NCI-H187 (cell line): ENCODE data around the gene MPHOSPH10.
"Not testable (repeated sequence)": the region's sequence is repeated elsewhere in the genome, so short reads cannot be mapped to it uniquely, and the experiment has no call there.

Experiments used
- DNase-seq, 2 experiments: peaks; one replicate each; lab custom pipeline; 2025; lab: John Stamatoyannopoulos, UW

MPHOSPH10 gene, protein sequence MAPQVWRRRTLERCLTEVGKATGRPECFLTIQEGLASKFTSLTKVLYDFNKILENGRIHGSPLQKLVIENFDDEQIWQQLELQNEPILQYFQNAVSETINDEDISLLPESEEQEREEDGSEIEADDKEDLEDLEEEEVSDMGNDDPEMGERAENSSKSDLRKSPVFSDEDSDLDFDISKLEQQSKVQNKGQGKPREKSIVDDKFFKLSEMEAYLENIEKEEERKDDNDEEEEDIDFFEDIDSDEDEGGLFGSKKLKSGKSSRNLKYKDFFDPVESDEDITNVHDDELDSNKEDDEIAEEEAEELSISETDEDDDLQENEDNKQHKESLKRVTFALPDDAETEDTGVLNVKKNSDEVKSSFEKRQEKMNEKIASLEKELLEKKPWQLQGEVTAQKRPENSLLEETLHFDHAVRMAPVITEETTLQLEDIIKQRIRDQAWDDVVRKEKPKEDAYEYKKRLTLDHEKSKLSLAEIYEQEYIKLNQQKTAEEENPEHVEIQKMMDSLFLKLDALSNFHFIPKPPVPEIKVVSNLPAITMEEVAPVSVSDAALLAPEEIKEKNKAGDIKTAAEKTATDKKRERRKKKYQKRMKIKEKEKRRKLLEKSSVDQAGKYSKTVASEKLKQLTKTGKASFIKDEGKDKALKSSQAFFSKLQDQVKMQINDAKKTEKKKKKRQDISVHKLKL

DNA sequence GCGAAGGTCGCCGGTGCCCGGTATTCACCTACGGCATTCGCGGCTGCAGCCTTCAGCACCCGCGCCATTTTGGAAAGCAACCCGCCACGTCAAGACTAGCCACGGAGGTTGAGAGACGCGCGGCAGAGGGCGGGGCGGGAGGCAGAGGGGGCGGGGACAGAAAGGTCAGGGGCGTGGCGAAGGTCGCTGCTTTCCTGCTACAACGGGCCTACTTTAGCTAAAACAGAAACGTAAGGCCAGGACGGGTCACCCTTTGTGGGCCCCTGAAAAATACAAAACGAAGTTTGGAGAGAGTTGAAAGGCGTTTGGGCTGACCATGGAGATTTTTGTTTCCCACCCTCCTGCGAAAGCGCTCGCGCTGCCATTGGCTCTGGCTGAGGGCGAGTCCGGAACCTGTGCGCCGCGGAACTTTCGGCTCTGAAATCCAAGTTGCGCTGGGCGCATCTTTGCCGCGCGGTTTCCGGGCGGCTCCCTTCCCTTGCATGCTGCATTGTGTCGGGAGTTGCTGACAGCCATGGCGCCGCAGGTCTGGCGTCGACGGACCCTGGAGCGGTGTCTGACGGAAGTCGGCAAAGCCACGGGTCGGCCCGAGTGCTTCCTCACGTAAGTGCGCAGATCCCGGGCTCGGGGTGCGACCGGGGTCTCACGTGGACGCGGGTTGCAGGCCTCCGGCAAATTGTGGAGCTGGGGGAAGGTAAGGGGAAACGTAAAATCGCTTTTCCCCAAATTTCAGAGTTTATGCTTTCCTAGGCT is at the start of gene MPHOSPH10, which contains the start of gene MCEE:
Gene MPHOSPH10 (plus strand): TSS at position 483 of the 753 bp plus-strand sequence. CDS start 32 bp downstream, at position 515.
Gene MCEE (minus strand): TSS at position 78 of the 753 bp plus-strand sequence. CDS start 10 bp downstream, at position 68.
- peak; percentile 71 to 73 for DNase-seq

DNA sequence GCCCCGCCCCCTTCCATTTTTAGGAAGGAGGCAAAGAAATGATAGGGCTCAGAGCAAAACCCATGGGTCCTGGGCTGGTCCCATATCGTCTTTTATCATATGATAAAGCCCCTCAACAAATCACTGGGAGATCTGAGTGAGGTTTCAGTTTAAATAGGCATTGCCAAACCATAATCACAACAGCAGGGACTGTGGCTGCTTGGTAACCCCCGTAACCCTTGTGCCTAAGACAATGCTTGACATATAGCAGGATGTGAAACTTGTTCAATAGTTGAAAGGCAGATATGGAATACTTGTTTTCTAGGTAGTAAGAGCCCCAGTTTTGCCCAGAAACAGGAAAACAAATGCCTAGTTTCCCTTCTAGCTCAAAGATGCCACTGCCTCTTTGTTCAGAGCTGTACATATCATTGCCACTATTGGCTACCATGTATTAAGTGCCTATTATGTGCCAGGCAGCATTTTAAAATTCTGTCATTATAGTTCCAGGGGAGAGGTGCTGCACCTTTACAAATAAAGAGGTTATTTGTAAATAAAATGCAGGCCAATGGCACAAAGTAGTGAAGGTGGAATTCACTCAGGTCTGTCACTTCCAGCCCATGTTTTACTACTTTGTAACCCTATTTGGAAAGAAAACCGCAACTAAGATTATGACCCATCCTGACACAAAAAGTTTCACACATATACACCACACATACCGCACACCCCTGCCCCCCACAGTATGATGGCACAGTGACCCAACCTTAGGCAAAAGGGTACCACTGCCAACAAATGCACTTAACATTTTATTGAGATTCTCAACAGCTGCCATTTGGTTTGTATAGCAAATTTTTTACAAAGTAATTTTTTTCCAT is 47.8 kb upstream of the MPHOSPH10 start:
- no peak for DNase-seq

DNA sequence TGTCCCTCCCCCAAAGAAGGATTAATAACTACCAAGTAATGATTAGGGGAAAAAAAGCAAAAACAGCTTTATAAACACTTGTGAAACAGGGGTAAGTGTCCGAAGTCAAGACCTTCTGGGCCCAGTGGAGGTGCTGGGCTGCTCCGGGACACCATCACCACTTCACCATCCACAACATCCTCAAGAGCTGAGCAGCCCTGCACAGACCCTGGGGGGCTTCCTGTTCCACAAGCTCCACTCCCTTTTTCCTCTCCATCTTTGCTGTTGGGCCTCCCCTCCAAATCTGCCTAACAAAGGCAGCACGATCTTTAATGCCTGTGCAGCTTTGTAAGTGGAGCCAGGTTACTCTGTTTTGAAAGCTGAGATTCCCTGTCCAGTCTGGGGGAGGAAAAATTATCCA is 47.1 kb upstream of the MPHOSPH10 start:
- not testable (repeated sequence) for DNase-seq

DNA sequence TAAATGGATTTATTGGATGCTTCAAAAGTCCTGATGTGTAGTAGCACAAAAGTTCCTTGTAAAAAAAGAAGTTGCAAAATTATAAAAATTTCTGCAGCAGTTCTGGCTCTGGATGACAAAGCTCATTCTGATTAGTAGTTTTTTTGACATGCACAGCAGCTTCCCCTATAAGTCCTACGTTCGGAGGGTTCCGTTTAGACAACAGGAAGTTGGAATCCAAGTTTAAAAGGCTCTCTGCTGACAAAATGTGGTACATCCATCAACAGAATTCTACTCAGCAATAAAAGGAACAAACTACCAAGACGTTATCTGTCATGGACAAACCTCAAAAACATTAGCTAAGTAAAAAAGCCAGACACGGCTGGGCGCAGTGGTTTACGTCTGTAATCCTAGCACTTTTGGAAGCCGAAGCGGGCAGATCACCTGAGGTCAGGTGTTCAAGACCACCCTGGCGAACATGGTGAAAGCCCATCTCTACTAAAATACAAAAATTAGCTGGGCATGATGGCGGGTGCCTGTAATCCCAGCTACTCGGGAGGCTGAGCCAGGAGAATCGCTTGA is 46.6 kb upstream of the MPHOSPH10 start:
- not testable (repeated sequence) for DNase-seq

DNA sequence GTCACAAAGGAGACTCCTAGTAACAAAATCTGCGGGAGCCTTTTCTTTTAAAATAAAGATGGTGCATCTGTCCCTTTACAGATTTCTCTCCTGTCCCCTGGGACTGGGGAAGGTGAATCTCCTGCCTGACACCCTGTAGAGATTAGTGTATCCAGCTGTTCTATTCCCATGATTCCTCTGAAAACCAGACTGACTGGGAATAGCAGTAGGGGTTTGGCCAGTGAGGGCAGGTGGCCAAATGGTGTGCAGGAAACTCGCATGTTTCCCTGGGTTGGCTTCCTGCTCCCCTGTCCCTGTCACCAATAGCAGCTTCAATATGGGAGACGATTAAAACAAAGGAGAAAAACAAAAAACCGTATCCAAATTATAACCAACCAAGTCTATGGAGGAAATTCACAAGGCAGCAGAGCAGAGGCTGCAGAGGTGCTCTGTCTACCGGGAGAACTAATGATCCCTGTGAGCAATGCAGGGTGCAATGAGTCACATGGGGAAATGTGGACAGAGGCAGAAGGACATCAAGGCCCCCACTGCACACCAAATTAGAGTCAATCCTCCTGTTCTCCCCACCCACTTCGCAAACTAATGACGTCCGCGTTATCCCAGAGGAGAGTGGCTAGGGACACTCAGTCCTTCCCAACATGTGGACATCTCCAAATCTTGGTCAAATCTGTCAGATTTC is 45.0 kb upstream of the MPHOSPH10 start:
- DNase-seq: not testable (repeated sequence)

DNA sequence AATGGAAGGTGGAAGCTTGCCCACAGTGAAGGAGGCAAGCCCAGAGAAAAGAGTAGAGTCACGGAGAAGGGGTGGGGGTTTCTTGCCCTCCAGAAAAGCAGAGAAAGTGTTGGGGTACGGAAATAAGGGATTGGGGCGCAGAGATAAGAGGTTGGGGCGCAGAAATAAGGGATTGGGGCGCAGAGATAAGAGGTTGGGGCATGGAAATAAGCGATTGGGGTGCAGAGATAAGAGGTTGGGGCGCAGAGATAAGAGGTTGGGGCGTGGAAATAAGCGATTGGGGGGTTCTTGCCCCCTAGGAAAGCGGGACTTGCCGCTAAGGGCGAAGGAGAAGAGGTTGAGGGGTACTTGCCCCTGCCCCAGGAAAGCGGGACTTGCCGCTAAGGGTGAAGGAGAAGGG is 41.0 kb upstream of the MPHOSPH10 start:
- not testable (repeated sequence) for DNase-seq

DNA sequence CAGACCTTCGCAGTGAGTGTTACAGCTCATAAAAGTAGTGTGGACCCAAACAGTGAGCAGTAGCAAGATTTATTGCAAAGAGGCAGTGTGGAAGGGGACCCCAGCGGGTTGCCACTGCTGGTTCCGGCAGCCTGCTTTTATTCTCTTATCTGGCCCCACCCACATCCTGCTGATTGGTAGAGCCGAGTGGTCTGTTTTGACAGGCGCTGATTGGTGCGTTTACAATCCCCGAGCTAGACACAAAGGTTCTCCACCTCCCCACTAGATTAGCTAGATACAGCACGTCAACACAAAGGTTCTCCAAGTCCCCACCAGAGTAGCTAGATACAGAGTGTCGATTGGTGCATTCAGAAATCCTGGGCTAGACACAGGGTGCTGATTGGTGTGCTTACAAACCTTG is 38.6 kb upstream of the MPHOSPH10 start:
- not testable (repeated sequence) for DNase-seq

DNA sequence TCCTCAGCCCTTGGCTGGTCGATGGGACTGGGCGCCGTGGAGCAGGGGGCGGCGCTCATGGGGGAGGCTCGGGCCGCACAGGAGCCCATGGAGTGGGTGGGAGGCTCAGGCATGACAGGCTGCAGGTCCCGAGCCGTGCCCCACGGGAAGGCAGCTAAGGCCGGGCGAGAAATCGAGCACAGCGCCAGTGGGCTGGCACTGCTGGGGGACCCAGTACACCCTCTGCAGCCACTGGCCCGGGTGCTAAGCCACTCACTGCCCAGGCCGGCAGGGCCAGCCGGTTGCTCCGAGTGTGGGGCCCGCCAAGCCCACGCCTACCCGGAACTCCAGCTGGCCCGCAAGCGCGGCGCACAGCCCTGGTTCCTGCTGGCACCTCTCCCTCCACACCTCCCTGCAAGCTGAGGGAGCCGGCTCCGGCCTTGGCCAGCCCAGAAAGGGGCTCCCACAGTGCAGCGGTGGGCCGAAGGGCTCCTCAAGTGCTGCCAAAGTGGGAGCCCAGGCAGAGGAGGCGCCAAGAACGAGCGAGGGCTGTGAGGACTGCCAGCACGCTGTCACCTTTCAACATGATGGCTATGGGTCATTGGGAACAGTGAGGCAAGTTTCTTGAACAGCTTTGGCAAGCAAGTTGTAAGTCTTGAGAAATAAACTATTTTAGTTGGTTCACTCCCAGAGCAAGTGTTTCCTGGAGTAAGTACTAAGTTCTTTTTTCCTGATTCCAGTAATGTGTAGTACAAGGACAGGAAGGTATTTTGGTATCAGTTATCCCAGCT is 37.8 kb upstream of the MPHOSPH10 start:
- not testable (repeated sequence) for DNase-seq

DNA sequence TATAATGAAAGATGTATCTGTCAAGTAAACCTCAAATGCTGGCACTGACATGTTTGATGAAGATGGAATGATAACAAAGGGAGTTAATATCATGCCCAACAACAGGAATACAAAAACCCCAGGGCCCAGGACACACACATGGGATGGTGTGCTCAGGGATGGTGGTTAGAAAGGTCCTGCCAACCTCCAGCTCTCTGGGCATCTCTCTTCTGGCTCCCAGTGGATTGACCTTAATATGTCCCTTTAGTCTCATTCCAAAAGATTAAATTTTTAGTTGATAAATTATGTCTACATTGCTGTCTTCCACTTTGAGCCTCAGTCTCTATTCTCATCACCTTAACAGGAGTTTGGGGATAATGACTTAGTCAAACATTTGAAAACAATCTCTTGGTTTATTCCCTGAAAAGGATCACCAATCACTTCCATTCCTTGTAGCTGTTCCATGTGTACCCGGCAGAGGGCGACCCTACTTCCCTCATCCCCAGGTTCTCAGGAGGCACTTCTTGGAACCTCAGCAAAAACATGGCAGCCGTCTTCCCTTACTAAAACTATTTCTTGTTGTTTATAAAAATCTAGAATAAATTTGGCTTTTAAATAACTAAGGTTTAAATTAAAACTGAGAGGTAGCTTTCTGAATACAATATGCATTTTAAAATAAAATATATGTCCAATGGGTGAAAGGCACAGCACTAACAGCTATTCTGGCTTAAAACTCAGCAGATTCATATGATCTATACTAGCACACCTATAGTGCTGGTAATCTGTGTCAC is 30.1 kb upstream of the MPHOSPH10 start:
- DNase-seq: peak in 1 of 2 experiments; percentile 13

DNA sequence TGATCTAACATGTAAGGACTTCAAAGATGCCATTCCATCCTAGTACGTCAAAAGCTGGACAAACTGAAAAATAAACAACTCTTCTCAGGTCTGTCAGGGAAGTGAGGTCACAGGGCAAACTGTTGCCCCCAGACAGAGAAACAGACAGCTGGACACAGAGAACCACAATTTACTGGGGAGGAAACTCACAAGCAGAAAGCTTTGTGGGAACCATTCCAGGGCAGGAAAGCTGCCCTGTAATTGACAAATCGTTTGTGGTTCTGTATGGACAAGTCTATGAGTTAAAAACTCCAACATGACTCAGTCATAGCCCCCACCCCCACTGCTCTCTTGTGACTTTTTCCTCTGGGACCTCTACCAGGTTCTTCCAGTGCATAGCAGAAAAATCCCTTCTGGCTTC is 28.8 kb upstream of the MPHOSPH10 start:
- DNase-seq: no peak

DNA sequence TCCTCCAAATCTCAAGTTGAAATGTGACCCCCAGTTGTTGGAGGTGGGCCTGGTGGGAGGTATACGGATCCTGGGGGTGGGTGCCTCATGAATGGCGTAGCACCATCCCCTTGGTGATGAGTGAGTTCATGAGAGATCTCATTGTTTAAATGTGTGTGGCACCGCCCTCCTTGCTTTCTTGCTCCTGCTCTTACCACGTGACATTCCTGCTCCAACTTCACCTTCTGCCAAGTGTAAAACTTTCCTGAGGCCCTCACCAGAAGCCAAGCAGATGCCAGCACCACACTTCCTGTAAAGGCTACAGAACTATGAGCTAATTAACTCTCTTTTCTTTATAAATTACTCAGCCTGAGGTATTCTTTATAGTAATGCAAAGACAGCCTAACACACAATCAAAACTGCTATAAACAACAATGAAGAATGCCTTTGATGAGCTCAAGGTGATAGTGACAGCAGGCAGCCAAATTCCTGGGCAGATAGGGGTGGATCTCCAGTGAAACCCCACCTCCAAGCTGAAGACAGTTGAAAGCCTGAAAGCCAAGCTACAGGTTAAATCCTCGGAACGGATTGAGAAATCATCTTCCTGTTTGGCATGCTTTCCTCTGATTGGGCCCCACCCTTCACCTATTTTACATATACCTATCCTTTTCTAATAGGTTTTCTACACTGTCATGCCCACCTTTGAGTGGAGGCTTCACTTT is 27.3 kb upstream of the MPHOSPH10 start:
- DNase-seq: no peak

DNA sequence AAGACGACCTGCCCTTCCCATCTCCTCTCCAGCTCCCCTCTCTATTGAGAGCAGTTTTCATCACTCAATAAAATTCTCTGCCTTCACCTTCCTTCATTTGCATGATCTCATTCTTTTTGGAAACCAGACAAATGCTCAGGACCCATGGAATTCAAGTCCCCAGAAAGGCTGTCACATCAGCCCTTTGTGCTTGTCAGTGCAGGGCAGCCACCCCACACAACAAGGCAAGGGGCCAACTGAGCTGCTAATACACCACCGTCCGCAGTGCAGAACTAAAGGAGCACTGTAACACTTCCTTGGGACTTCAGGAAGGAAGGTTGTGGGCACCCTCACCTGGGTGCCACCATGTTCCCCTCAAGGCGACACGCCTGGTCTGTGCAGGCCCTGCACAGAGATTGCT is 26.6 kb upstream of the MPHOSPH10 start:
- no peak for DNase-seq

DNA sequence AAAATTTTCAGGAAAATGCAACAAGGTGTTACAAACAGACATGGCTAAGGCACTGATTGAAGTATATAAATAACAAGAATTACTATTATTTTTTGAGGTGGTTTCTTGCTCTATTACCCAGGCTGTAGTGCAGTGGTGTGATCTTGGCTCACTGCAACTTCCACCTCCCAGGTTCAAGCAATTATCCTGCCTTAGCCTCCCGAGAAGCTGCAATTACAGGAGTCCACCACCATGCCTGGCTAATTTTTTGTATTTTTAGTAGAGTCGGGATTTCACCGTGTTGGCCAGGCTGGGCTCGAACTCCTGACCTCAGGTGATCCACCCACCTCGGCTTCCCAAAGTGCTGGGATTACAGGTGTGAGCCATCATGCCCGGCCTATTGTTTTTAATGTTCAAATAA is 24.0 kb upstream of the MPHOSPH10 start:
- not testable (repeated sequence) for DNase-seq

DNA sequence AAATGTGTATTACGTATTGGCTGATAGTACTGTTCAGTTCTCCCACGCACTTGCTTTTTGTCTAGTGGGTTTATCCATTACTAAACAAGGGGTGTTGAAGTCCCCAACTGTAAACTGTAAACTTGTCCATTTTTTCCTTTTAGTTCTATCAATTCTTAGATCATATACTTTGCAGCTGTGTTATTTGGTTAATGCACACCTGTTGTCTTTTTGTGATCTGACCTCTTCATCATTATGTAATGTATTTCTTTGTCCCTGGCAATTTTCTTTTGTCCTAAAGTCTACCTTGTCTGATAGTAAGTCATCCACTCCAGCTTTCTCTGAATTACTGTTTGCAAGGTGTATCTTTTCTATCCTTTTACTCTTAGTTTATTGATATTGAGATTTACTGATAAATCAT is 22.3 kb upstream of the MPHOSPH10 start:
- no peak for DNase-seq

DNA sequence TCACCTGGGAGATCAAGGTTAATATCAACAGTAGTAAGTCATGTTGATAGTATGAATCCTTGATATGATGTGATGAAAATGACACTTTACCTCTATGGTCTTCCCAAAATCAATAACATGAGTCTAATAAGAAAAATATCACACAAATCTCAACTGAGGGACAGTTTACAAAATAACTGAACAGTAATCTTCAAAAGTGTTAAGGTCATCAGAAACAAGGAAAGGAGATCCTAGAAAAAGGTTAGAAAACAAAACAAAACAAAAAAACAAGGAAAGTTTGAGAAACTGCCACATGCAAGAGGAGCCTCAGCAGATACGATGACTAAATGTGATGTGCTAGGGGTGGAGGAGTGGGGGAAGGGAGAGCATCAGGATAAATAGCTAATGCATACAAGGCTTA is 16.6 kb upstream of the MPHOSPH10 start:
- no peak for DNase-seq

DNA sequence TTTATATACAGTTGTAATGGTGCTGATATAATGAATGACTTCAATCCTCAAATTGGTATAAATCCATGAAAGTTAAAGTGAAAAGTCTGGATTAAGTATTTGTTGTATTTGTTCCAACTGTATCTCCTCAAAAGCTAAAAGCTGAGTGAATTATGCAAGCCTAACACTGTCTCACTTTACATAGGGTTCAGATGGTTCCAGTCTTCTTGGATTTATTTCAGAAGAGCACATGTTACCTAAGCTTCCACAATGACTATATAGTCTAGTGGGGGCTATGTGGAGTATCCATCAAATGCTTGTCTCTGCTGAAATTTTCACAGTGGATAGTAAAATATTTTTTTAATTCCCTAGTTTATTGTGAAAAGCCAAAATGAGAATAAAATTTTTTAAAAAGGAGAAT is 13.4 kb upstream of the MPHOSPH10 start:
- DNase-seq: no peak

DNA sequence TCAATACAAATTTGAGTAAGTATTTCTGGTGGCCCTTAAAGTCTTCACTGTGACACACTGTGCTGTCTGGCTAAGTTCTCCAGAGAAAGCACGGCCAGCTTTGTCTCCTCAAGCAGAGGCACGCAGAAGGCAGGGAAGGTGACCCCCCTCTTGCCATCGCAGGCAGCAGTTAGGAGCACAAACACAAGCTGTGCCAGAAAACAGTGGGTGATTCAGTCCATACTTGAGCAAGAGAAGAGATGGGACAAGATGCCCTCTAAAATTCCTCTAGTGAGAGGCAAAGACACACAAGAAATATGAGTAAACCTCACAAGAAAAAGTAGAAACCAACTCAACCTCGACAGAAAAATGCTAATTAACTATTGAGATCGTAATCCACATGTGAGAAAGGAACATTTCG is 10.2 kb upstream of the MPHOSPH10 start:
- no peak for DNase-seq

DNA sequence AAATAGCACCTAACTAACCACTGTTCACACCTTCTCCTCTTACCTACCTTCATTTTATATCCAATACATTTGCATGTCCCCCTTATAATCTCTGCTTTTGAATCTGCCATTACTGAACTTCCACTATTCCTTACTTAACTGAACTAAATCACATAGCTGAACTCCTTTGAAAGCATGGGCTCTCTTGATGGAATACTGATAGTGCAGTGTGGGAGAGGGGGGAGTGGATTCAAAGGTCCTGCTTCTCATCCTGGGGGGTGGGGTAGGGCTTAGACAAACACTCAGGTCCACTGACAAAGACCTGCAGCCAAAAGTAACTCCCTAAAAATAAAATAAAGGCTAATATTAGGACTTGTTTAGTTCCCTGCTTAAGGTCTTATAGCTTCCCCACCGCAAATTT is 9.0 kb upstream of the MPHOSPH10 start:
- no peak for DNase-seq
